Muscle of arm (tissue), 12 donors: ENCODE results near the gene KCNMB2. TPM values are rescaled to one million over a fixed set of nuclear protein-coding genes. Genes with fewer than 3 reads are reported as not detected.
"Not testable (repeated sequence)": the region's sequence is repeated elsewhere in the genome, so short reads cannot be mapped to it uniquely, and the experiment has no call there.

Experiments used
- DNase-seq: peaks from one replicate; pipeline ENCODE4 v3.0.0-alpha.2; 2013
- polyA plus RNA-seq, 12 donors: library from polyadenylated mRNA; unstranded; fragments of 120-200 nt; gene quantifications; one replicate each; pipeline ENCODE4 v1.2.1, GENCODE V29; 2013; ENCODE audit not compliant: insufficient read length in 12 of 12

Gene KCNMB2
- polyA plus RNA-seq, 12 donors: 6.6 to 29.2 (median 16.7) TPM; not detected in 1

GRCh38 chr3:178859386-178859785 lies 323.1 kb downstream of the KCNMB2 start:
- no peak for DNase-seq

- not testable (repeated sequence) for DNase-seq
These were observed 323.7 kb downstream of the KCNMB2 start for GRCh38 chr3:178859900-178860436.

- DNase-seq: no peak
These were observed 332.4 kb downstream of the KCNMB2 start for GRCh38 chr3:178868681-178869080.

DNA sequence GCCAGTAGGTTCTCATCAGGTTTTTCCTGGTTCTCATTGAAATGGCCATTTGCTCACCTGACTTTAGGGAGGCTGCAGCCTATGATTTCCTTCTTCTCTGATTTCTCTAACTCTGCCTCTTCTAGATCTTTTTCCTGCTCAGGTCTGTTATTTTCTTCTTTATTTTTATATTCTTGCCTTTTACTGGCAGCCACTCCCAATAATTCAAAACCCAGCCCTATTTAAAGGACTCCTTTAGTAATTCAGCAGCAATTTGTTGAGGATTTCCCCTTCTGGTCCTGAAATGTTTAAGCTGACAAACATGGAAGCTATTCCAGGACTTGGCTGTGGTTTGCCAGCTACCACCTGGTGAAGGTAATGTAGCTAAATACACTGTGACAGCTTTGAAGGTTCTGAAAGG lies 333.8 kb downstream of the KCNMB2 start:
- no peak for DNase-seq

DNA sequence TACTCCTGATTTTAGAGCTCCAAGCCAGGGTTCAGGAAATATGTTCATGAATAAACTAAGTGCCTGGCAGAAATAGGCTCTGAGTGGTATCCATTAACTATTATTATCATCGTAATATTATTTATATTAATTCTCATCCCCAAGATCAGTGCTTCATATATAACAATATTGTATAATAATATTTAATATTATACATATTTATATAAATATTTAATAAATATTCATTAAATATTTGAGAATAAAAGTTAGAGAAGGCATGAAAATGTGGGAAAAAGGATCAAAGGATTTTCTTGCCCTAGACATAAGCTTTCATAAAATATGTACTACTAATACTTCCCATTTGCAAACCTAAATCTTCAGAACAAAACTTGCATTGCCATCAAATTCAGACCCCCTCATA lies 338.9 kb downstream of the KCNMB2 start:
- no peak for DNase-seq

DNA sequence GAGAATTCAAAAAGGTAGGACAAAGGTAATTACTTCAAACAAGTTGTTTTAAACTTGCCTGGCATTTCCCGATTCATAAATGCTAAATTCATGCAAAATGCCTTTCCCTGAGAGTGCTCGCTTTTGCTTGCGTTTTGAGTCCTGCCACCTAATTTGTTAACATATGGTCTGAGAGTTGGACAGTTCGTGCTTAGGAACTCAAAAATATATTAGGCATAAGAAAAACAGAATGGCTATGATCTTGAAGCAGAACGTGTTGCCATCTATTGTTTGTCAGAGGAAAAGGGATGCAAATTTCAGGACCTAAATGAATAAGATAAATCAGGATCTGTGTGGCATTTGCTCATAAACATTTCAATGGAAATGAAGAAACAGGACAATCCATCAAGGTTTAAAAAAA lies 339.6 kb downstream of the KCNMB2 start:
- no peak for DNase-seq

DNA sequence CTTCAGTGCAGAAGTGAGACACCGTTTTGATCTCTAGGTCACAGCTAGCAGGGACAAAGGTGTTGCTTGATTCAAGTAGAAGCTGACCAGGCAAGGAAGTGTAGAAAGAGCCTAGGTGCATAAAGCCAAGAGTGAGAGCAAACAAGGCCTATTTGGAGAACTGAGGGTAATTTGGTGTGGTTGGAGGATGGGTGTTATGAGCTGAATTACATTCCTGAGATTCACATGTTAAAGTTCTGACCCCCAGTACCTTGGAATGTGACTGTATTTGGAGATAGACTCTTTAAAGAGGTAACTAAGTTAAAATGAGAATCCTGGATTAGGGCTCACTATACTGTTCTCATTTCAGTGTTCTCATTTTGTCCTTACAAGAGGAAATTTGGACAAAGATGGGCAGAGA lies 344.0 kb downstream of the KCNMB2 start:
- DNase-seq: no peak
